ENCODE results near the gene ERV3-1. TPM values are rescaled to one million over a fixed set of nuclear protein-coding genes. Genes with fewer than 3 reads are reported as not detected.

The ERV3-1 gene
- polyA plus RNA-seq, 1 donor from 2014 or later: 48.5 TPM

GRCh38 chr7:64947252-64948000, 59.1 kb downstream of the ERV3-1 start:
- no peaks in the 10 kb centered on the region for H3K79me2 ChIP-seq (replicated peaks; ENCODE audit: insufficient read depth, low read length)
- H3K4me2 ChIP-seq (ENCODE audit: low read length): no peak overlapping the region
- no peak overlapping the region for H3K9ac ChIP-seq (ENCODE audit: low read length)
- H4K20me1 ChIP-seq (ENCODE audit: insufficient read depth): no peaks in the 10 kb centered on the region
- H3K27me3 ChIP-seq (ENCODE audit: insufficient read depth, low read depth, low read length): peaks cover 13% of the 10 kb centered on the region
- no peak overlapping the region for H2AFZ ChIP-seq (ENCODE audit: low read depth, low read length)
- H3K9me3 ChIP-seq (ENCODE audit: low read length): no peaks in the 10 kb centered on the region
- peak overlapping the region; percentile 56 for H3K4me3 ChIP-seq (ENCODE audit: low read length)
- no peaks in the 10 kb centered on the region for H3F3A ChIP-seq (ENCODE audit: insufficient read depth, low read length, poor library complexity, severe bottlenecking)
- TF ChIP-seq MXI1 (conservative IDR thresholded peaks at IDR 0.05; ENCODE audit: poor library complexity, severe bottlenecking) (no peak), REST (IDR thresholded peaks at IDR 0.05; ENCODE audit: borderline replicate concordance) (no peak), EZH2 (IDR thresholded peaks at IDR 0.05; ENCODE audit: borderline replicate concordance, insufficient read depth, low read length, poor library complexity, severe bottlenecking) (no peak), RAD21 (conservative IDR thresholded peaks at IDR 0.05) (no peak), POLR2AphosphoS5 (IDR thresholded peaks at IDR 0.05) (no peak), TAF1 (IDR thresholded peaks at IDR 0.05; ENCODE audit: low read depth) (no peak), CTCF (IDR thresholded peaks at IDR 0.05; ENCODE audit: poor library complexity, severe bottlenecking) (no peak), SMC3 (conservative IDR thresholded peaks at IDR 0.05; ENCODE audit: poor library complexity) (no peak), EP300 (conservative IDR thresholded peaks at IDR 0.05; ENCODE audit: poor library complexity, severe bottlenecking) (no peak)
- no peak overlapping the region for H3K27ac ChIP-seq (ENCODE audit: low read length)
- no peaks in the 10 kb centered on the region for H3K9me2 ChIP-seq (ENCODE audit: insufficient read depth, low read length)
- no peaks in the 10 kb centered on the region for H3K36me3 ChIP-seq (ENCODE audit: insufficient read depth, low read length)

GRCh38 chr7:64946772-64947171, 59.7 kb downstream of the ERV3-1 start:
- Histone ChIP-seq H3K9me3 (ENCODE audit: low read length) (no peaks in the 10 kb centered on the region), H3K4me3 (ENCODE audit: low read length) (no peak overlapping the region), H4K20me1 (ENCODE audit: insufficient read depth) (no peaks in the 10 kb centered on the region), H3K9ac (ENCODE audit: low read length) (no peak overlapping the region), H3K27me3 (ENCODE audit: insufficient read depth, low read depth, low read length) (peaks cover 13% of the 10 kb centered on the region), H3F3A (ENCODE audit: insufficient read depth, low read length, poor library complexity, severe bottlenecking) (no peaks in the 10 kb centered on the region), H3K4me2 (ENCODE audit: low read length) (no peak overlapping the region), H3K36me3 (ENCODE audit: insufficient read depth, low read length) (no peaks in the 10 kb centered on the region), H3K27ac (ENCODE audit: low read length) (no peak overlapping the region), H2AFZ (ENCODE audit: low read depth, low read length) (no peak overlapping the region), H3K79me2 (replicated peaks; ENCODE audit: insufficient read depth, low read length) (no peaks in the 10 kb centered on the region), H3K9me2 (ENCODE audit: insufficient read depth, low read length) (no peaks in the 10 kb centered on the region)
- no peak for TF ChIP-seq POLR2AphosphoS5 (IDR thresholded peaks at IDR 0.05)
